Motor neuron (in vitro differentiated cells): Measurements from ENCODE around the gene AHCYL1. TPM values are rescaled to one million over a fixed set of nuclear protein-coding genes. Genes with fewer than 3 reads are reported as not detected.
"Not testable (repeated sequence)": the region's sequence is repeated elsewhere in the genome, so short reads cannot be mapped to it uniquely, and the experiment has no call there.

ENCODE experiments used
- ATAC-seq, 8 experiments: fragments of 200-7000 bp; cut with Tn5 transposase; replicated peaks in 6 of 8; 2 replicates each; pipeline ENCODE4 v1.8.0; 2021; ENCODE audit warnings: mild to moderate bottlenecking in 8 of 8, moderate library complexity in 8 of 8
- H3K27ac ChIP-seq, 2 donors: fragments of 250-450 bp; sonication (Bioruptor Pico); 2 replicates each; pipeline ENCODE4 v1.9.0; 2021; ENCODE audit warnings: antibody characterized with exemption in 2 of 2, mild to moderate bottlenecking in 2 of 2, moderate library complexity in 1 of 2
- H3K4me1 ChIP-seq, 2 donors: fragments of 250-450 bp; sonication (Bioruptor Pico); replicated peaks in 1 of 2; 2 replicates each; pipeline ENCODE4 v1.6.1; 2021; ENCODE audit warnings: antibody characterized with exemption in 2 of 2, mild to moderate bottlenecking in 2 of 2, moderate library complexity in 1 of 2
- H3K4me3 ChIP-seq, 5 donors: fragments of 250-450 bp; sonication (Bioruptor Pico); 2 replicates each; pipeline ENCODE4 v1.9.0; 2021; ENCODE audit warnings: antibody characterized with exemption in 5 of 5, mild to moderate bottlenecking in 5 of 5, moderate library complexity in 4 of 5
- WGBS, 10 experiments: fragments of 450-650 bp; shearing (Covaris generic); methylation state at CpG; one replicate each; pipeline ENCODE4 v1.0.0; 2022; 5-methylcytosine and 5-hydroxymethylcytosine counted together
- in situ Hi-C, 9 experiments: fragments of 400-800 bp; cut with MboI; loops; one replicate each; pipeline ENCODE4 v1.15.0; 2021; ENCODE audit warnings: low sequenced_read_pairs in 9 of 9, low pct_unique_long_range_greater_than_20kb in 2 of 9; ENCODE audit not compliant: unreplicated experiment in 9 of 9
- total RNA-seq, 8 experiments: library from RNA; unstranded; fragments of 300-600 nt; gene quantifications; 2 replicates each; pipeline versions ENCODE4 v1.2.3 to v1.2.4, GENCODE V29; 2022

Gene AHCYL1
- total RNA-seq = 10 to 100 TPM; 33.7 to 96.8 (median 56.7) TPM

DNA sequence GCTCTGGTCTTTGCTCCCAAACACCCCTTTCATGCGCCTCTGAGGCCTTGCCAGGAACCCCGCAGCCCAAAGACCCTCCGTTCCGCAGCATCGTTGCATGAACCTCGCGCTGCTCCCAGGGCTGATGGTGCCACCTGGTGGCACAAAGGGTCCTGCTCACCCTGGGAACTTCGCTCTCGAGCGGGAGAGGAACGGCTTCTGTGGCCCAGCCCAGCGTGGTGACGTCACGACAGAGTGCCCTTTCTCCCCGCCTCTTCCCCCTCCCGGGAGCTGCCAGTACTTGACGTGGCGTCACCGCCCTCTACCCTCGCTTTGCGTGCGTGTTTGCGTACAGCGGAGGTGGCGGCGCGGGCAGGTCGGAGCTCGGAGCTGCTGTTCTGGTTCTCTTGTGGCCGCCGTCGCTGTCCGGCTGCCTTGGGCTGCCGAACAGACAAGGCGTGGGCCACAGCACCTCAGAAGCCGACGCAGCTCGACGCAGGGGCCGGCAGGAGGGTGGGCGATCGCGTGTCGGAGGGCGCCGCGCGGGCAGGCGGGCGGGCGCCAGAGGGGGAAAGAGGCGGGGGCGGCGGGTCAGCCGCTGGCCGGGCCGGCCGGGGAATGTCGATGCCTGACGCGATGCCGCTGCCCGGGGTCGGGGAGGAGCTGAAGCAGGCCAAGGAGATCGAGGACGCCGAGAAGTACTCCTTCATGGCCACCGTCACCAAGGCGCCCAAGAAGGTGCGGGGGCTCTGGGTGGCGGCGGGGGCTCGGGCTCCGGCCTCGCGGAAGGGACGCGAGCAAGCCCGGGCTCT, at the start of gene AHCYL1:
Gene AHCYL1 (plus strand): TSS at position 310 of the 791 bp plus-strand sequence. CDS start 288 bp downstream, at position 598.
- Histone ChIP-seq H3K27ac (peak within 1 kb of the TSS; percentile 91 to 93), H3K4me1 (peaks cover 24 to 26% of the 10 kb centered on the region in 2 donors), H3K4me3 (peak within 1 kb of the TSS; percentile 63 to 91 (median 75))
- WGBS, 10 experiments = 0 to 4% (median 0%) methylated on average over 1 to 20 of the region's 79 CpGs; no CpG with 5 or more reads in 3 of the 10 experiments
- in situ Hi-C loops = loop anchor here (5.0 to 25.0 kb wide), 9 partner anchors 103 to 447 kb away; partner anchors contain the start of genes GNAI3 (in 6 of the 9), GPR61 (in 3 of the 9) and GSTM4 (in 1 of the 9)
- peak; percentile 92 to 96 (median 95) for ATAC-seq

DNA sequence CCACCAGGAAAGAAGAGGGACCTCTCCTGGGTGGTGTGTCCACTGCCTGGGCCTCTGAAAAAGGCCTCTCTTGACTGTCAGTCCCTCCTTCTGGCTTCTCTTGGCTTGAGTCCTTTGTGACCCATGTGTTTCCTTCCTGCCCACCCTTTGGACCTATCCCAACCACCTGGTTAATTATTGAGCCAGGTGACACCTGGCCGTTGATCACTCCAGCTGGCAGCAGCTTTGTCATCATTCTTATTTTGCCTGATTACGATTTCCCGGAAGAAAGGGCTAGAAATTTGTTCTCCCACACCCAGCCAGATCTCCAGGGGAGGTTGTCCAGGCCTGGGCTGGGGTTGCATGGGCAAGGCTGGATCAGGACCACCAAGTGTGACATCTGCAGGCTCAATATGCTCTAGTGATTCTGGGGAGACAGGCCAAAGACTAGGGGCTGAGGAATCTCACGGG, 49.1 kb upstream of the AHCYL1 start:
- peaks cover 4 to 7% of the 10 kb centered on the region in 2 donors for H3K4me1 ChIP-seq
- 50 to 80% (median 65%) methylated on average over 1 to 4 of the region's 4 CpGs; no CpG with 5 or more reads in 5 of the 10 experiments for WGBS, 10 experiments
- no peak overlapping the region for H3K27ac ChIP-seq
- ATAC-seq = no peak
- no peak overlapping the region for H3K4me3 ChIP-seq
- in situ Hi-C loops = no loop called here

DNA sequence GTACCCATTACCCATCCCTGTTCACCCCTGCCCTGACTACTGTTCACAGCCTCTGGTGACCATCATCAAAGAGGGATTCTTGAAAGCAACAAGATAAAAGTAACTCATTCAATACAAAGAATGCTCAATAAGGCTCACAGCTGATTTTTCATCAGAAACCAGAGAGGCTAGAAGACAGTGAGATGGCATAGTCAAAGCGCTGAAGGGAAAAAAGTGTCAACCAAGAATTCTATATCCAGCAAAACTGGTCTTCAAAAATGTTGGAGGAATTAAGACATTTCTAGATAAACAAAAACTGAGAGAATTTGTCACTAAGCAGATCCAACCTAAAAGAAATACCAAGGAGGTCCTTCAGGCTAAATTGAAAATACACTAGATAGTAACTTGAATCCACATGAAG, 46.8 kb upstream of the AHCYL1 start:
- H3K4me3 ChIP-seq = no peak overlapping the region
- no peak for ATAC-seq
- H3K4me1 ChIP-seq = no peaks in the 10 kb centered on the region
- WGBS, 10 experiments = 60 to 100% (median 100%) methylated on average over 1 of the region's 1 CpG; no CpG with 5 or more reads in 2 of the 10 experiments
- H3K27ac ChIP-seq = no peak overlapping the region
- in situ Hi-C loops = no loop called here

DNA sequence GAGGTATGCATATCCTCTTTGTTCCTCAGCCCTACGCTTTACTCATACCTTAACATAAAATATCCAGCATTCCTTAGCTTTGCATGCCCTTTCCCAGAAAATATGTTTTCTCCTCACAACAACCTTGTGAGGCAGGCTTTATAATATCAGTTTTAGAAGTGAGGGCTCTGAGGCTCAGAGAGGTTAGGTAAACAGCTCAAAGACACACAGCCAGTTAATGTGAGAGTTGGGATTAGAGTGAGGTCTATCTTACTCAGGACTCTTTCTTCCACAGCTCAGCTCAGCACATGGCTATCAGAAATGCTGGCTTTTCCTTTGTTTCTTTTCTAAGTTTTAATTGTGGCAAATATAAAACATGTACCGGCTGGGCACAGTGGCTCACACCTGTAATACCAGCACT, 46.0 kb upstream of the AHCYL1 start:
- in situ Hi-C loops = no loop called here
- Histone ChIP-seq H3K4me3 (no peak overlapping the region), H3K27ac (no peak overlapping the region), H3K4me1 (no peaks in the 10 kb centered on the region)
- ATAC-seq = no peak
- 40 to 100% (median 93%) methylated on average over 1 to 2 of the region's 2 CpGs; no CpG with 5 or more reads in 1 of the 10 experiments for WGBS, 10 experiments

DNA sequence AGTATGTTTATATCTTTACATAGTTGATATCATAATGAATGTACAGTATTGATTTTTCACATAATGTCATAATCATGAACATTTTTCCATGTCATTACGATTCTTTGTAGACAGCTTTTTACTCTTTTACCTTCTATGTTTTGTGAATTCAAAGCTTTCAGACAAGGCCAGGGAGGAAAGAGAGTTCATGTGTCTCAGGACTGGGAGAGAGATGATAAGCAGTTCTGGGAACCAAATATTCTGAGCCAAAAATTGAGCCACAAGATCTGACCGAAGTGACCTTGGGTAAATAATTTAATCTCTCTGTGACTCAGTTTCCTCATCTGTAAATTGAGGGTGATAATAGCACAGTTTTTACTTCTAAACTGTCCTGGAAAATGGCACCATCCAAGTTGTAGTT, 42.1 kb upstream of the AHCYL1 start:
- no peak for ATAC-seq
- Histone ChIP-seq H3K27ac (no peak overlapping the region), H3K4me3 (no peak overlapping the region), H3K4me1 (no peaks in the 10 kb centered on the region)
- WGBS, 10 experiments = 46 to 100% (median 88%) methylated on average over 1 to 2 of the region's 2 CpGs; no CpG with 5 or more reads in 1 of the 10 experiments
- in situ Hi-C loops = no loop called here

DNA sequence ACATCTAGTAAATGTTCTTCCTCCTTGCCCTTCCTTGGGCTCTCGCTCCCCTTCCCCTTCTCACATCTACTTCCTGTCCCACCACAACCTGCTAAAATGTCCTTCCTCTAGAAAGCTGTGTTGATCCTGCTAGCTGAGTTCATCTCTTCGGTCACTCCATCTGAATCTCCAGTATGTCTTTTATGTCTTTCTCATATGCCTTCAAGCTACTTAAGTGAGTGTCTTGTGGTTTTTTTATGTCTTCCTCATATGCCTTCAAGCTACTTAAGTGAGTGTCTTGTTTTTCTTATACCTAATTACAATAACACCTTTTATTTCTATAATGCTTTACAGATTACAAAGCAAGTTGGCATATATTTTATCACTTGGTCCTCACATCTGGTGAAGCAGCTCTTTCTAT, 40.0 kb upstream of the AHCYL1 start:
- ATAC-seq = no peak
- no peaks in the 10 kb centered on the region for H3K4me1 ChIP-seq
- H3K27ac ChIP-seq = no peak overlapping the region
- 75 to 100% (median 88%) methylated on average over 1 to 2 of the region's 2 CpGs for WGBS, 10 experiments
- in situ Hi-C loops = no loop called here
- no peak overlapping the region for H3K4me3 ChIP-seq

DNA sequence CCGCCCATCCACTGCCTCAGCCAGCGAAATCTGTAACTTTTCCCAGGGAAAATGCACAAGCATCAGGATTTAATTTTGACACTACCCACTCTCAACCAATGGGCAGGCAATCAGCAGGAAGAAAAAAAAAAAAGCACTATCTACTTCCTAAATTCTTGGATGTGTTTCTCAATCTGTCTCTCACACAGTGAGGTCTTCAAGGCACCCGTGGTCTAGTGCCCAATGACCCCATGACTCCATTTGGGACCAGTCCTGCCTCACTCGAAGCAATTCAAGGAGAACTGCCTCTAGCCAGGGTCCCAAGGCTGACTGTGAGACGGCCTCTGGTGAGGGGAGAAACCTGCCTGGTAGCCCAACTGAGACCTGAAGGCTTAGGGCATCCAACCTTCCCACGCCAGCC, 38.1 kb upstream of the AHCYL1 start:
- ATAC-seq = no peak
- H3K4me1 ChIP-seq = no peaks in the 10 kb centered on the region
- 46 to 100% (median 71%) methylated on average over 1 to 6 of the region's 6 CpGs for WGBS, 10 experiments
- H3K4me3 ChIP-seq = no peak overlapping the region
- H3K27ac ChIP-seq = no peak overlapping the region
- in situ Hi-C loops = no loop called here

DNA sequence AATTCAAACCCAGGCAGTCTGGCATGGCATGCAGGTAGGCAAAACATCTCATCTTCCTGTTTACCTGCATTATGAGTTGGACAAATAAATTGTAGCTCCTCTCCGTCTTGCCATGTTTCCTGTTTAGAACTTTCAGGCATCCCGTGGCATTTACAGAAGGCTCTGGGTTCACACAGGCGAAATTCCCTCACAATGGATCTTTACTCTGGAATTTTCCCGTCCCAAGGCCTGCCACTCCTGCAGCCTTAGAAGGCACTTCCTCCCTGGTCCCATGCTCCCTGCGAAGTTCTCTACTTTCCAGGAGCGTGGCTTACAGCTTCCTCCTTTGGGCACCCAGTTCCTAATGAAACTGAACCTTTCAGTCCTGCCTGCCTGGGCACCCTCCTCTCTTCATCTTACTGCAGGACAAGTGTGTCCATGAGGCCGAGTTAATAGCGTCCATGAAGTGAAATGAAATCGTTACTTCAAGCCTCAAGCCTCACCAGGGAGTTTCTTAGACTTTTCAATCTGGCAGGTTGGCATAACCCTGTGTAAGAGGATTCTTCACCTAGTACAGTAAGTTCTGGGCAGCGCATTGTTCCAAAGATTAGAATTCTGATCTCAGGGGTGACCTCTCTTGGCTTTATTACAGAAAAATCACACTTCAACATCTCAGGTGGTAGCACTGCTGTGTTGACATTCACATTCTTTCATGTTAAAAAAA, 36.8 kb upstream of the AHCYL1 start:
- Histone ChIP-seq H3K4me3 (no peak overlapping the region), H3K27ac (no peak overlapping the region), H3K4me1 (no peaks in the 10 kb centered on the region)
- in situ Hi-C loops = no loop called here
- 59 to 90% (median 77%) methylated on average over 1 to 10 of the region's 10 CpGs; no CpG with 5 or more reads in 1 of the 10 experiments for WGBS, 10 experiments
- ATAC-seq = no peak

DNA sequence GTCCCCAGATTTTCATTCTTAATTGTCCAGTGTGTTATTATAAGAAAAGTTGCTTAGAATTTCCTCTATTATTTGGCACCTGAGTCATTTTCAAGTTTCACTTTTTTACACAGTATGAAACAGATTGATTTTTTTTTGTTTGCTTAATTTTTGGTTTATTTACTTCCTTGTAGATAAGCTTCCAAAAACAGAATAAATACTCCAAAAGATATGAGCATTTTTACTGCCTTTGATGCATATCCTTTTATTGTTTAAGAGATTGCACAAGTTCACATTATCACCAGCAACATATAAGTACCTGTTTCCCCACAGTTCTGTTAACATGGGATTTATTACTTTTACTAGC, 36.3 kb upstream of the AHCYL1 start:
- Histone ChIP-seq H3K4me3 (no peak overlapping the region), H3K27ac (no peak overlapping the region), H3K4me1 (no peaks in the 10 kb centered on the region)
- in situ Hi-C loops = no loop called here
- ATAC-seq = no peak

DNA sequence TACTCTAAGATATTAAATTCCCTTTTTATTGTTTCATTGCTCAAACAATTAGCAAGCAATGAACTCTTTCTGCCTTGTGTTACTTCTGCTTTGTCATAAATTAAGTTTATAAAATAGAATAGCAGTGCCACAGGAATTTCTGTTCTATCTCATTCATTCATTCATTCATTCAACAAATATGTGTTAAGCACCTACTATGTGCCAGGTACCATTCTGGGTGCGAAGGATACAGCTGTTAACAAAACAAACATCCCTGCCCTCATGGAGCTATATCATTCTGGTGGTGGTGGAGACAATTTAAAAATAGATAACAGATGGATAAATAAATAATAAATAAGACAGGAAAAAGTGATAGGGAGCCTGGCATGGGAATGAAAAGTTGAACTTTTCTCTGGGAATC, 34.5 kb upstream of the AHCYL1 start:
- no peak overlapping the region for H3K4me3 ChIP-seq
- no peak for ATAC-seq
- in situ Hi-C loops = no loop called here
- no peaks in the 10 kb centered on the region for H3K4me1 ChIP-seq
- WGBS, 10 experiments = 43 to 100% (median 100%) methylated on average over 1 of the region's 1 CpG; no CpG with 5 or more reads in 1 of the 10 experiments
- no peak overlapping the region for H3K27ac ChIP-seq

DNA sequence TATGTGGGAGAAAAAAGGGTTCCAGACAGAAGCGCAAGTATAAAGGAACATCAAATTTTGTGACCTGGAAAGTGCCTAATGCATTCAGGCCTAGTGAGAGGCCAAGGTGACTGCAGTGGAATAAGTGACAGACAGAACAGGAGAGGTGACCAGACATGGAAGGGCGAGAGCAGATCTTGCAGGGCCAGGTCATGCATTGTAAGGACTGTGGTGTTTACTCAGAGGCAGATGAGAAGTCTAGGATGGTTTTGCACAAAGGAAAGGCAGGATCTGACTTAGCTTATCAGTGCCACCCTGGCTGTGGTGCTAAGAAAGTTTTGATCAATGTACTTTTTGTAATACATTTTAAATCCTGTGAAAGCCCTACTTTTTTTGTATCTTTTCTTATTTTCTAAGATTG, 34.1 kb upstream of the AHCYL1 start:
- WGBS, 10 experiments = 60 to 100% (median 88%) methylated on average over 1 to 2 of the region's 2 CpGs; no CpG with 5 or more reads in 1 of the 10 experiments
- ATAC-seq = no peak
- H3K4me1 ChIP-seq = no peaks in the 10 kb centered on the region
- H3K4me3 ChIP-seq = no peak overlapping the region
- in situ Hi-C loops = no loop called here
- no peak overlapping the region for H3K27ac ChIP-seq

DNA sequence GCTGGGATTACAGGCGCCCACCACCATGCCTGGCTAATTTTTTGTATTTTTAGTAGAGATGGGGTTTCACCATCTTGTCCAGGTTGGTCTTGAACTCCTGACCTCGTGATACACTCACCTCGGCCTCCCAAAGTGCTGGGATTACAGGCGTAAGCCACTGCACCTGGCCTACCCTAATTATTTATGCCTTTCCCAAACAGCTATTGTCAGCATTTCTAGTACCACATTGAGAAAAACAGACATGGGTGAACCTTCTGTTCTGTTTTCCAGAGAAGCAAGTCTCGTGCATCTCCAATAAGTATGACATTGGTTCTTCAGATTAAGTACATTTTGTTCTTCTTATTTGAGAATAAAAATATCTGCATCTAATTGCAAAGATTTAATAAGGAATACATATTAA, 33.1 kb upstream of the AHCYL1 start:
- 88 to 100% (median 96%) methylated on average over 1 to 5 of the region's 5 CpGs for WGBS, 10 experiments
- H3K4me3 ChIP-seq, H3K27ac ChIP-seq, H3K4me1 ChIP-seq, ATAC-seq, in situ Hi-C loops: not testable (repeated sequence)

DNA sequence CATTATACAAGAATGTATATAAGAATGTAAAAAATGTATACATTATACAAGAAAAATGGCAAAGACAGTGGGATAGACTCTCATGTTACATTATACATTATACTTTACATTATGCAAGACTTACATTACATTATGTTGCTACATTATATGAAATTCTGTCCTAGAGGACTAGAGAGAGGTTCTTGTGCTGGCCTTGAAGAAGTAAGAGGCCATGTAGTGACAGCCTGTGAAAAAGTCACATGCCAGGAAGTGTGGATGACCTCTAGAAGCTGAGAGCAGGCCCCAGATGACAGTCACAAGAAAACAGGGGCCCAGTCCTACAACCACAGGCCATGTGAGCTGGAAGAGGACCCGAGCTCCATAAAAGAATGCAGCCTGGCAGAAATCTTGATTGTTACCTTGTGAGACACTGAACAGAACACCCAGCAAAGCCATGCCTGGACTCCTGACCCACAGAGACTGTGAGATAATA, 30.5 kb upstream of the AHCYL1 start:
- Histone ChIP-seq H3K4me1 (peaks cover 2 to 8% of the 10 kb centered on the region in 2 donors), H3K4me3 (no peak overlapping the region), H3K27ac (no peak overlapping the region)
- WGBS, 10 experiments = 0 to 86% (median 71%) methylated on average over 1 of the region's 1 CpG; no CpG with 5 or more reads in 3 of the 10 experiments
- peak in 1 of 8 experiments; percentile 32 for ATAC-seq
- in situ Hi-C loops = no loop called here
